LNCaP clone FGC (cell line): ENCODE results near the gene TAF1.
"Not testable (repeated sequence)": the region's sequence is repeated elsewhere in the genome, so short reads cannot be mapped to it uniquely, and the experiment has no call there.

Source experiments
- DNase-seq: peaks from one replicate; pipeline ENCODE4 v3.0.0-alpha.2; 2011; ENCODE audit warnings: low read depth
- H3K4me3 ChIP-seq: 2 replicates; pipeline ENCODE4 v1.5.1; 2011; ENCODE audit warnings: mild to moderate bottlenecking, low read depth, low read length, control low read depth
- TF ChIP-seq, protein P1 (sequence below): IDR thresholded peaks from 2 replicates; pipeline ENCODE4 v1.5.1; 2012; ENCODE audit warnings: mild to moderate bottlenecking; ENCODE audit not compliant: control insufficient read depth, insufficient read depth; ENCODE audit errors: extremely low read depth

The TAF1 gene

DNA sequence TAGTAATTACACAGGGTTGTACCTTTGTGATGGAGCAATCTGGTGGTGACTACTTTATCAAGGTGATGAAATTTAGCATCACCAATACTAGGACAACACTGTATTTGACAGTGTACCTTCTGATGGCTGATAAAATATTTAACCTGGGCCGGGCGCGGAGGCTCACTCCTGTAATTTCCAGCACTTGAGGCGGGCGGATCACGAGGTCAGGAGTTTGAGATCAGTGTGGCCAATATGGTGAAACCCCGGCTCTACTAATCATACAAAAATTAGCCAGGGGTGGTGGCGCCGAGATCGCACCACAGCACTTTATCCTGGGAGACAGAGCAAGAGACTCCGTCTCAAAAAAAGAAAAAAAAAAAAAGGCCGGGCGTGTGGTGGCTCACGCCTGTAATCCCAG lies 1.9 kb upstream of the TAF1 start:
- TF ChIP-seq, protein P1, sequence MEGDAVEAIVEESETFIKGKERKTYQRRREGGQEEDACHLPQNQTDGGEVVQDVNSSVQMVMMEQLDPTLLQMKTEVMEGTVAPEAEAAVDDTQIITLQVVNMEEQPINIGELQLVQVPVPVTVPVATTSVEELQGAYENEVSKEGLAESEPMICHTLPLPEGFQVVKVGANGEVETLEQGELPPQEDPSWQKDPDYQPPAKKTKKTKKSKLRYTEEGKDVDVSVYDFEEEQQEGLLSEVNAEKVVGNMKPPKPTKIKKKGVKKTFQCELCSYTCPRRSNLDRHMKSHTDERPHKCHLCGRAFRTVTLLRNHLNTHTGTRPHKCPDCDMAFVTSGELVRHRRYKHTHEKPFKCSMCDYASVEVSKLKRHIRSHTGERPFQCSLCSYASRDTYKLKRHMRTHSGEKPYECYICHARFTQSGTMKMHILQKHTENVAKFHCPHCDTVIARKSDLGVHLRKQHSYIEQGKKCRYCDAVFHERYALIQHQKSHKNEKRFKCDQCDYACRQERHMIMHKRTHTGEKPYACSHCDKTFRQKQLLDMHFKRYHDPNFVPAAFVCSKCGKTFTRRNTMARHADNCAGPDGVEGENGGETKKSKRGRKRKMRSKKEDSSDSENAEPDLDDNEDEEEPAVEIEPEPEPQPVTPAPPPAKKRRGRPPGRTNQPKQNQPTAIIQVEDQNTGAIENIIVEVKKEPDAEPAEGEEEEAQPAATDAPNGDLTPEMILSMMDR, result no peak
- H3K4me3 ChIP-seq, result no peak overlapping the region
- no peak for DNase-seq

DNA sequence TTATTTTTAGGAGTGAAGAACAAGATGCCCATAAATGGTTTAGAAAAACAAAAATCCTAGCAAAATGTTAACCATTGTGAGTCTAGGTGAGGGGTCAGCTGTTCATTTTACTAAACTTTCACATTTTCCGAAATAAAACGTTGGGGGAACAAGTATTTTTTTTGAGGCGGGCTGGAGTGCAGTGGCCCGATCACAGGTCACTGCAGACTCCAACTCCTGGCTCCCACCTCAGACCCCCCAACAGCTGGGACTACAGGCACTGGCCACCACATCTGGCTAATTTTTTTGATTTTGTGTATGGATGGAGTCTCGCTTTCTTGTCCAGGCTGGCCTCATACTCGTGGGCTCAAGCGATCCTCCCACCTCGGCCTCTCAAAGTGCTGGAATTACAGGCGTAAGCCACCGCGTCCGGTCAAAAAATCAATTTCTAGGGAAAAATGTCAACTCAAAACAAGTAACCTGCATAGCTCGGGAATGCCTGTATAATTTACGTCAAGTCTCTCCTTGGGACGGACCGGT lies 742 bp upstream of the TAF1 start:
- peak overlapping the region; percentile 77 for H3K4me3 ChIP-seq
- TF ChIP-seq, protein P1, result no peak
- DNase-seq, result no peak

DNA sequence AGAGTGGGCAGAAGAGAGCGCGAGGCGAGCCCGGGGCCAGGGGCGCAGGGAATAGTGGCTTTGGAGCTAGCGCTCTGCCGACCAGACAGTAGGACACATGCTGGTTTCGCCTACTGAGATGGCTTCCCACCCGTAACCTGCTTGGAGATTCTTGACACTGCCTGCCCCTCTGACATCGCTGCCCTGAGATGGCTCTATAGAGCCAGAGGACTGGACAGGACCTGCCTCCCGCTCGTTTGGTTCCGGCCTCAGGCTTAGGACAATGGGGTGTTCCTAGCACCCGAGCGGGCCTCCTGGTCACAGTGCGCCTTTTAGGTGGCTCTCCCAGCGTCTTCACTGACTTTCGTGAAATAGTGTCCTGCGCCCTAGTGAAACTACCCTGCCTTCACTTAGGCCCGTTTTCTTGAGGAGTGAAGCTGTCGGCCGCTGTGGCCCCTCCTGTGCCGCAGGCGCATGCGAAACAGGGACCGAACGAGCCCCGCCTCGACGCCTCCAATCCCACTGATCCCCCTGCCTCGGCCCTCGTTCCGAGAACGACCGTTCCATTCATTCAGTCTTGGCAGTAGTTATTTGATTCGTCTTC lies 608 bp downstream of the TAF1 start:
- peak overlapping the region; percentile 69 for H3K4me3 ChIP-seq
- TF ChIP-seq, protein P1, result no peak
- no peak for DNase-seq

DNA sequence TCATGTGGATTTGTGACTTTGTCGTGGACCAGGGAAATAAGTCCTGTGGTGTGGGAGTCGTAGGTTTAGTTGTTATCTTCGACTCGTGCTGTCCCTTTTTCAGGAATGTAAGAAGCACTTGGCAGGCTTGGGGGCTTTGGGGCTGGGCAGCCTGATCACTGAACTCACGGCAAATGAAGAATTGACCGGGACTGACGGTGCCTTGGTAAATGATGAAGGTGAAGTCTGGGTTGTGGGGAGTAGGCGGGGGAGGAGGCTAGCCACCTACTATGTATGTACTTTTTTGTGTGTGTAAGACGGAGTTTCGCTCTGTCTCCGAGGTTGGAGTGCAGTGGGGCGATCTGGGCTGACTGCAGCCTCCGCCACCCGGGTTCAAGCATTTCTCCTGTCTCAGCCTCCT lies 1.2 kb downstream of the TAF1 start:
- no peak for DNase-seq
- TF ChIP-seq, protein P1, result no peak
- peak overlapping the region; percentile 69 for H3K4me3 ChIP-seq

DNA sequence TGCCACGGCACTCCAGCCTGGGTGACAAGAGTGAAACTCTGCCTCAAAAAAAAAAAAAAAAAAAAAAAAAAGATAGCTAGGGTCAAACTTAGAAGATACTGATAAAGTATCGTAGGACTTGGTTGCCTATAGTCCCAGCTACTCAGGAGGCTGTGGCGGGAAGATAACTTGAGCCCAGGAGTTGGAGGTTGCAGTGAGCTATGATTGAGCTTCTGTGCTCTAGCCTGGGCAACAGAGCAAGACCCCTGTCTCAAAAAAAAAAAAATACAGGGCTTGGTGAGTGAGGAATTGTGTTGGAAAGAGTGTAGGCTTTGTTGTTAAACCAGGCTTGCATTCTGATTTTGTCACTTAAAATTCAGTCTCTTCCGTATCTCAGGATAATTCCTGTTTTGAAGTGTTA lies 6.2 kb downstream of the TAF1 start:
- no peak for DNase-seq
- TF ChIP-seq, protein P1, result no peak
- no peak overlapping the region for H3K4me3 ChIP-seq

DNA sequence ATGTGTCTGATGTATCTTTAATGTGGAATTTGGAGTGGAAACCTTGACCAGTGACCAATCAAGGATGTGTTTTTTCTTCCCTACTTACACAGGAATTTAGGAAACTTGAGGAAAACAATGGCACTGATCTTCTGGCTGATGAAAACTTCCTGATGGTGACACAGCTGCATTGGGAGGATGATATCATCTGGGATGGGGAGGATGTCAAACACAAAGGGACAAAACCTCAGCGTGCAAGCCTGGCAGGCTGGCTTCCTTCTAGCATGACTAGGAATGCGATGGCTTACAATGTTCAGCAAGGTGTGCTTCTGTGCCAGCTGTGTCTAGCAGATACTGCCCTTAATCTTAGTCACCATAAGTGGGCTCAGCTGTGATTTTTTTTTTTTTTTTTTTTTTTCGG lies 12.6 kb downstream of the TAF1 start:
- TF ChIP-seq, protein P1, result no peak
- H3K4me3 ChIP-seq, result no peak overlapping the region
- no peak for DNase-seq

DNA sequence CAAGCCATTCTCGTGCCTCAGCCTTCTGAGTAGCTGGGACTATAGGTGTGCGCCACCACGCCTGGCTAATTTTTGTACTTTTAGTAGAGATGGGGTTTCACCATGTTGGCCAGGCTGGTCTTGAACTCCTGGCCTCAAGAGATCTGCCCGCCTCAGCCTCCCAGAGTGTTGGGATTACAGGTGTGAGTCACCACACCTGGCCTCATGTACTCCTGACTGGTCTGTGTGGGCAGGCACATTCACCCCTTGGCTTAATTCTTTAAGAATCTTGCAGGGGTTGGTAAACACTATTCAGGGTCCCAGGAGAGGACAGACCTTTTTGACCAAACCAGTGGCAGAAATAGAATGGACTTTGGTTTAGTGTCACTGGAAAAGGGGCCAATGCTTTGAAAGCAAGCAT lies 25.6 kb downstream of the TAF1 start:
- DNase-seq, result not testable (repeated sequence)

More for the DNA sequence above, 25.6 kb downstream of the TAF1 start:
- H3K4me3 ChIP-seq, result not testable (repeated sequence)
